Erythroblast (primary cell): ENCODE data around the gene GRIPAP1.

Experiments
- GATA1 ChIP-seq: IDR thresholded peaks from 2 replicates; pipeline ENCODE4 v1.6.1; 2011; ENCODE audit warnings: low read depth, mild to moderate bottlenecking, control low read depth, low read length, moderate library complexity
- POLR2A ChIP-seq: IDR thresholded peaks from 2 replicates; pipeline ENCODE4 v1.6.1; 2011; ENCODE audit warnings: mild to moderate bottlenecking, low read length

DNA sequence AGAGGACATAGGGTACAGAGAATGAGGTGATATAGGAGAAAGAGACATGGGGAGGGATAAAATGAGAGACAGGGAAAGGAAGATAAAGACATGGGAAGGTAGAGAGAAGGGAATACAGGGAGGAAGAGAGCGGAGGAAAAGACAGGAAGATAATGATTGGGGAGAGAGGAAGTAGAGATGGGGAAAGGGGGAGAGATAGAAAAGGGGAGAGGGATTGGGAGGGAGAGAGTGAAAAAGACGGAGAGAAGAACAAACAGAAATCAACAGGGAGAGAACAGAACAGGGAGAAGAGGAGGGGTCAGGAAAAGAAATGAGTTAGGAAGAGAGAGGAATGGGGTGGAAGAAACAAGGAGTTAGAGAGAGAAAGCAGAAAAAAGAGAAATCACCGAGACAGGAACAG is 4.6 kb downstream of the GRIPAP1 start:
- TF ChIP-seq POLR2A (no peak), GATA1 (no peak)
